Stimulated activated CD8-positive, alpha-beta memory T cell treated with anti-CD3 and anti-CD28 coated beads, Interleukin-15, amount 100 ng/mL, for 48 hours (primary cell): ENCODE measurements around the gene NUBP2.

Experiments used
- DNase-seq, 2 donors: peaks; one replicate each; pipeline ENCODE4 v3.0.0-alpha.2; 2020; ENCODE audit warnings: low read depth in 2 of 2

NUBP2 gene

DNA sequence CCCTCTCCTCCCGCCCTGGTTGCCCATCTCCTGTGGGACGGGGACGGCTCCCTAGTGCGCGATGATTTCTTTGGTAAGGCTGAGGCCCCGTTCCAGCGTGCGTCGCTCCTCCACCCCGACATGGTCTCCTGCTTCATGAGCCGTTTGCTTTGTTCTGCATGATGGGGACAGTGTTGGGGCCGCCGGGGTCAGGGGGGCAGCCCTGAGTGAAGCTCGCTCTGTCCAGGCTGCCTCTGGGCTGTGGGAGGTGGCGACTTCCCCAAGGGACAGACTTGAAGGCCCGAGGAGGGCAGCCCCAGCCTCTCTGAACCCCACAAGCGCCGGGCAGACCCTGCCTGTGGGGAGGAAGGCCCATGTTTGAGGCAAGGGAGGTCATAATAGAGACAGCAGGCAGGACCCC is 23.8 kb upstream of the NUBP2 start:
- DNase-seq: no peak

DNA sequence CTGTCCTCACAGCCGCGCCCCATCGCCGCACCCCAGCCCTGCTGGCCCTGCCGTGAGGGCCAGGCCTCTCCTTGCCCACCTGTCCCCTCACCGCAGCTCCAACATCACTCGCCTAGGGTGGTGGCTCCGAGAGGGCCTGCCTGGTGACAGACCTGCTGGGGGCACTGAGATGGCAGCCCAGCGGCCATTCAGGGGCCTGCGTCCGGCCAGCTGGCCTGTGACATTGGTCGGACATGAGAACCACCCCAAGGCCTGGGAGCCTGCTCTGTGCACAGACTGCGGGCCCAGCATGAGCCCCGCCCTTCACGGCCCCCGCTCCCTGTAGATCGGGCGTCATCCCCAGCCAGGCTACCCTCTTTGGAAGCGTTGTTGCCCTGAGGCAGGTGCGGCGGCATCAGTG is 23.2 kb upstream of the NUBP2 start:
- DNase-seq: no peak

DNA sequence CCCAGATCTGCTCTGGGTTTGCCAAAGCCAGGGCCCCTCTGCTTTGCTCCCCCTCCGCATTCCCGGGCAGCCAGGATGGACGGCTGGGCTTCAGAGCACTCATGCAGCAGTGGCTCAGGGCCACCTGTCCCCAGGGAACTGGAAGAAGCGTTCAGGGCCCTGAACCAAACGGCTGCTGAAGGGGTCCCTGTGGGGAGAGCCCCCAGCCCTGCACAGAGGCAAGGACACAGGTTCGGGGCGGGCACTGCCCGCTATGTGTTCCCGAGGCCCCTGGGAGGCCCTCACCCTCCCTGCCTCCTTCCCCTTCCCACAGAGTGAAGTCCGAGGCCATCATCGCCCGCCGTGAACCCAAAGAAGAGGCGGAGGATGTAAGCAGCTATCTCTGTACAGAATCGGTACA is 21.8 kb upstream of the NUBP2 start:
- DNase-seq: no peak

DNA sequence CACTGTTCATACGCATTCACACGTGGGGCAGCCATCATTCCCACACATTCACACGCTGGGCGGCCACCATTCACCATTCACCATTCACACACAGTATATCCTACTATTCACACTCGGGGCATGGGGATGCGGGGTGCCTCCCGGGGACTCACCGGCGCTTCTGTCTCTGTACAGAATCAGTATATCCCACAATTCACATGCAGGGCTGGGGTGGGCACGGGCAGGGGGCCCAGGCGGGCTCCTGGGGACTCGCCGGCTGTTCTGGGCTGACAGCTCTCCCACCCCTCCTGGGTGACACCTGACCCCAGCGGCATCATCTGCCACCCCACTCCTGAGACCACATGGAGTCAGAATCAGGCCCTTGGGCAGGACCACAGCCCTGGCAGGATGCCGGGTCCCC is 21.0 kb upstream of the NUBP2 start:
- no peak for DNase-seq

DNA sequence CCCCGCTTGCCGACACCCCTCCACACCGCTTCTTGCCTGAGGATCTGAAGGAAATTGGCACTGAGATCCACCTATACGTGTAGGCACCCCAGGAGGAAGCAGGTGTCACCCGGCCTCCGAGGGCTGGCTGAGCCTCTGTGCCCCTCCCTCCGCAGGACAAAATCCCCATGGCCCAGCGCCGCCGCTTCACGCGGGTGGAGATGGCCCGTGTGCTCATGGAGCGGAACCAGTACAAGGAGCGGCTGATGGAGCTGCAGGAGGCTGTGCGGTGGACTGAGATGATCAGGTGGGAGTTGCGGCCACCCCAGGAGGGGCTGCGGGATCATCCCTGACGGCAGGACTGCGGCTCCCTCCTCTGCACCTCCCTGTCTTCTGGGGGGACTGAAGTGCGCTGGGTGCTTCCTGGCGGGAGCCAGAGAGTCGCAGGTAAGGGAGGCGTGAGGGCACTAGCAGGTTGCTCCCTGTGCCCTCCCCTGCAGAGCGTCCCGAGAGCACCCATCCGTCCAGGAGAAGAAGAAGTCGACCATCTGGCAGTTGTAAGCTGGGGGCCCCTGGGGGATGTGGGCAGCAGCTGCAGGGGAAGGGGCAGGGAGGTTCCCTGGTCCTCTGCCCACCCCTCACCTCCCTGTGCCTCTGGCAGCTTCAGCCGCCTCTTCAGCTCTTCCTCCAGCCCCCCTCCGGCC is 20.4 kb upstream of the NUBP2 start:
- DNase-seq: no peak

DNA sequence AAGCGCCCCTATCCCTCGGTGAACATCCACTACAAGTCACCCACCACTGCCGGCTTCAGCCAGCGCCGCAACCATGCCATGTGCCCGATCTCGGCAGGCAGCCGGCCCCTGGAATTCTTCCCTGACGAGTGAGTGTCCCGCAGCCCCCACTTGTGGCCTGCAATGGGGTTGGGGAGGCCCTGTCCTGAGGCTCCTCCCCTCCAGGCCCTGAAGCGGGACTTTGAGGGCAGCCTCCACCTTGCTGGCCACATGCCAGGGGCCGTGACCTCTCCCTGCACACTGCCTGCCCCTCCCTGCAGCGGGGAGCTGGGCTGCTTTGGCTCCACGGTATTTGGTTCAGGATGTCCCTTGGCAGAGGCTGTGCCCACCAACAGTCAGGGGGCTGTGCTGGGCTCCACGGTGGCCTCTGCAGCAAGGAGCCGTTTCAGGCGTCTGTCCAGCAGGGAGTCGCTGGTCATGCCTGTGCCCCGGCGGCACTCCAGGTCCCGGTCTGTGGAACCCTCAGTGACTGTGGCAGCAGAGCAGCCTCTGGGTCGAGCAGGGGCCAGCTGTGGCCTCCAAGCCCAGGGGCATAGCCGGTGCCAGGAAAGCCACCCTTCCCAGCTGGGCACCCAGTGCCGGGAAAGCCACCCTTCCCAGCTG is 19.8 kb upstream of the NUBP2 start:
- no peak for DNase-seq

DNA sequence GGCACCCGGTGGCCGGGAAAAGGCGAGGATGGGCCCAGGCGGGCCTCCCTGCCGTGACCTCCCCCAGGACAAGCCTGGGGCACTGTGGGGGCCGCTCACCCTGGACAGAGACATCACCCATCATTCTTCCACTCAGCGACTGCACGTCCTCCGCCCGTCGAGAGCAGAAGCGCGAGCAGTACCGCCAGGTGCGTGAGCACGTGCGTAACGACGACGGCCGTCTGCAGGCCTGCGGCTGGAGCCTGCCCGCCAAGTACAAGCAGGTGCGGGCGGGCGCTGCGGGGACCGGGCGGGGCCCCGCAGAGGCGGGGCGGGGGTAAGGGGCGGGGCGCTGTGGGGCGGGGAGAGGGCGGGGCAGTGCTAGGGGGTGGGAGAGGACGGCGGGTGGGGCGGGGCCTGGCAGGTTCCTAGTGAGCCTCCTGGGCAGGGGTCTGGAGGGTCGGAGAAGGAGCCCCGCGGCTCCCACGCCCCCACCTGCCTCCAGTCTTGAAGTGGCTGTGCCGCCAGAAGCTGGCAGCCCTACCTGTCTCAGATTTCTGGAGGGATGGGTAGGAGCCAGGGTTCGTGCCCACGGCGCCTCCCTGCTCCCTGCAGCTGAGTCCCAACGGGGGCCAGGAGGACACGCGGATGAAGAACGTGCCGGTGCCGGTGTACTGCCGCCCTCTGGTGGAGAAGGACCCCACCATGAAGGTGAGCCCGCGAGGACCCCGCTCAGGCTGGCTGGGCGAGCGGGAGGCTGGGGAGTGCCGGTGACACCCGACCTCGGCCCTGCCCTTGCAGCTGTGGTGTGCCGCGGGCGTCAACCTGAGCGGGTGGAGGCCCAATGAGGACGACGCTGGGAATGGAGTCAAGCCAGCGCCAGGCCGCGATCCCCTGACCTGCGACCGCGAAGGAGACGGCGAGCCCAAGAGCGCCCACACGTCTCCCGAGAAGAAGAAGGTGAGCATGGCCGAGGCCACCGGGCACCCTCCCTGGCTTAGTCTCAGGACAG is 18.9 kb upstream of the NUBP2 start:
- no peak for DNase-seq

DNA sequence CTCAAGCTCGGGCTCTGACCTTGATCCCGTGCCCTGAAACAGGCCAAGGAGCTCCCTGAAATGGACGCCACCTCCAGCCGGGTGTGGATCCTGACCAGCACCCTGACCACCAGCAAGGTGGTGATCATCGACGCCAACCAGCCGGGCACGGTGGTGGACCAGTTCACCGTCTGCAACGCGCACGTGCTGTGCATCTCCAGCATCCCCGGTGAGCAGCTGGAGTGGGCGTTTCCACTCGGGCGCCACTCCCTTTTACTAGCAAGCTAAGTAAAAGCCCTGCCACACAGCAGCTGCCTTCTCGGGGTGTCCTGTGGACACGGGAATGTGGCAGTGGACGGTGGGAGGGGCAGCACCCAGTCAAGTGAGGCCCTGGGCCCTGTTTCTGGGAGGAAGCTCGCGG is 17.8 kb upstream of the NUBP2 start:
- DNase-seq: no peak

DNA sequence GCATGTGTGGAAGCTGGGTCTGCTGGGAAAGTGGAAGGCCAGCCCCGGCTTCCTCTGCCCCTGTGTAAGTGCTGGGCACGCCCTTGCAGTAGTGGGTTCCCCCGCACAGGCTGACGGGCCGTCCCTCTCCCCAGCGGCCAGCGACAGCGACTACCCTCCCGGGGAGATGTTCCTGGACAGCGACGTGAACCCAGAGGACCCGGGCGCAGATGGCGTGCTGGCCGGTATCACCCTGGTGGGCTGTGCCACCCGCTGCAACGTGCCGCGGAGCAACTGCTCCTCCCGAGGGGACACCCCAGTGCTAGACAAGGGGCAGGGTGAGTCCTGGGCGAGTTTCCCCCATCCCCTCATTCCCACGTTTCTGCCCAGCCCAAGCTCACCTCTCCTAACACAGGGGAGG is 16.9 kb upstream of the NUBP2 start:
- DNase-seq: no peak

DNA sequence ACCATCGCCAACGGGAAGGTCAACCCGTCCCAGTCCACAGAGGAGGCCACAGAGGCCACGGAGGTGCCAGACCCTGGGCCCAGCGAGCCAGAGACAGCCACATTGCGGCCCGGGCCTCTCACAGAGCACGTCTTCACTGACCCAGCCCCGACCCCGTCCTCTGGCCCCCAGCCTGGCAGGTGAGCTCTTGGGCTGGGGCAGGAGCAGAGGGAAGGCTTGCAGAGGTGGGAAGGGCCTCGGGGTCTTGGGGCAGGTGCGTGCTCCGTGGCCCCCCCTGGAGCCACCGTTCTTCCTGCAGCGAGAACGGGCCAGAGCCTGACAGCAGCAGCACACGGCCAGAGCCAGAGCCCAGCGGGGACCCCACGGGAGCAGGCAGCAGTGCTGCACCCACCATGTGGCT is 16.5 kb upstream of the NUBP2 start:
- no peak for DNase-seq

DNA sequence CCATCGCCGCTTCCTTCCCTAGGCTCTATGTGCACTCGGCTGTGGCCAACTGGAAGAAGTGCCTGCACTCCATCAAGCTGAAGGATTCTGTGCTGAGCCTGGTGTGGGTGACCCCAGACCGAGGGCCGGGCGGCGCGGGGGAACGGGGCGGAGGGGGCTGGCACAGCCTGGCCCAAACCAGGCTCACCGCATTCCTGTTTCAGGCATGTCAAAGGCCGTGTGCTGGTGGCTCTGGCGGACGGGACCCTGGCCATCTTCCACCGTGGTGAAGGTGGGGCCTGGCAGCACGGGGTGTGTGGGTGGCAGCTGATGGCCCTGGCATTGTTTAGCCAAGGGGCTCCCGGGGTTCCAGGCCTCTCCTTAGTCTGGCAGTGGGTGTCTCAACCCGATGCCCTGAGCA is 16.1 kb upstream of the NUBP2 start:
- DNase-seq: no peak

DNA sequence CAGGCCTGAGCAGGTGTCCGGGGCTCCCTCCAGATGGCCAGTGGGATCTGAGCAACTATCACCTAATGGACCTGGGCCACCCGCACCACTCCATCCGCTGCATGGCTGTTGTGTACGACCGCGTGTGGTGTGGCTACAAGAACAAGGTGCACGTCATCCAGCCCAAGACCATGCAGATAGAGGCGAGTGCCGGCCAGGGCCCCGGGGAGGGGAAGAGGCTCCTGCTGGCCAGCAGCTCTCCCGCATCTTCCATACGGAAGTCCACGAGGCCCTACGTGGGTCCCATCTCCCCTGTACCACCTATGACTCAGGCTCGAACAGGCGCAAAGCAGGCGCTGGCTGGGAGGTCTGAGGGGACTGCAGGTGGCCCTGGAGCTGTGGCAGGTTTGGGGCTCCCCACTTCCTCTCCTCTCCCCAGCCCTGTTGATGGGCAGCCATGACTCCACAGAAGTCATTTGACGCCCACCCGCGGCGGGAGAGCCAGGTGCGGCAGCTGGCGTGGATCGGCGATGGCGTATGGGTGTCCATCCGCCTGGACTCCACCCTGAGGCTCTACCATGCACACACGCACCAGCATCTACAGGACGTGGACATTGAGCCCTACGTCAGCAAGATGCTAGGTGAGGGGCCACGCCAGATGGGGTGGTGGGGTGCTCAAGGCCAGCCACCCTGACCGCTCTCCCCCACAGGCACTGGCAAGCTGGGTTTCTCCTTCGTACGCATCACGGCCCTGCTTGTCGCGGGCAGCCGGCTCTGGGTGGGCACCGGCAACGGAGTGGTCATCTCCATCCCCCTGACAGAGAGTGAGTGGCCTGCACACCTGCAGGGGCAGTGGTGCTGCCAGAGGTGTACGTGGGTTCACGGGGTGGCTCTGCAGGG is 15.4 kb upstream of the NUBP2 start:
- no peak for DNase-seq

DNA sequence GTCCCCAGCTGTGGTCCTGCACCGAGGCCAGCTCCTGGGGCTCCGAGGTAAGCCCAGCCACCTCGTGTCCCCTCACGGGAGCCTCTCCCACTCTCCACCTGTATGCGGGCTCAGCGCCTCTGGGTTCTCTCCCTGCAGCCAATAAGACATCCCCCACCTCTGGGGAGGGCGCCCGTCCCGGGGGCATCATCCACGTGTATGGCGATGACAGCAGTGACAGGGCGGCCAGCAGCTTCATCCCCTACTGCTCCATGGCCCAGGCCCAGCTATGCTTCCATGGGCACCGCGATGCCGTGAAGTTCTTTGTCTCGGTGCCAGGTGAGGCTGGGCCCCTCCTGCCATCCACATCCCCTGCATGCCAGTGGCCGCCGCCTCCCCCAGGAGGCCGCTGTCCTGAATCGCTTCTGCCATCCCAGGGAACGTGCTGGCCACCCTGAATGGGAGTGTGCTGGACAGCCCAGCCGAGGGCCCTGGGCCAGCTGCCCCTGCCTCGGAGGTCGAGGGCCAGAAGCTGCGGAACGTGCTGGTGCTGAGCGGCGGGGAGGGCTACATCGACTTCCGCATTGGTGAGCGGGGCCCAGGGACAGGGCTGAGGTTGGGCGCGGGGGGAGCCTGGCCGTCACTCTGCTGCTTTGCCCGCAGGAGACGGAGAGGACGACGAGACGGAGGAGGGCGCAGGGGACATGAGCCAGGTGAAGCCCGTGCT is 14.5 kb upstream of the NUBP2 start:
- DNase-seq: no peak

DNA sequence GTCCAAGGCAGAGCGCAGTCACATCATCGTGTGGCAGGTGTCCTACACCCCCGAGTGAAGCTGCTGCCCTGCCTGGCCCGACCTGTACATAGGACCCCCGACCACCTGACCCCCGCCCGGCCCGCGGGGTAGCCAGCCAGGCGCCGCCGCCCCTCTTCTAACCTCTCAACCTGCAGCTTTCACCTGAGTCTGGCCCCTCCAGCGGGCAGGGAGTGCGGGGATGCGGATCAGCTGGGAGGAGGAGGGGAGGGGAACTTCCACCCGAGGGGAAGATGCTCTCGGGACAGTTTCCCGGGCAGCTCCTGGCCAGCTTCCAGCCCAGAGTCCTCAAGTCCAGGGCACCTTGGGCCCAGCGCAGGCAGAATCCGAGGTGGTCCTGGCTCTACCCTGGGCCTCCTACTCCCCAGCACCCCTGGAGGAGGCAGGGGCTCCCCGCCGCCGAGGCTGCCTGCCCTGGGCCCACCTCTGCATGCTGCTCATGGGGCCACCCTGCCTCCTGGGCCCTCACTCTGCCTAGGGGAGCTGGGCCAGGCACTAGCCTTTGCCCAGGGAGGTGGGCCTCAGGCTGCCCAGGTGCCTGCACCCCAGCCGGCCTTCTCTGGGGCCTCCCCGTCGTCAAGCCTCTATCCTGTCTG is 13.9 kb upstream of the NUBP2 start:
- DNase-seq: no peak

DNA sequence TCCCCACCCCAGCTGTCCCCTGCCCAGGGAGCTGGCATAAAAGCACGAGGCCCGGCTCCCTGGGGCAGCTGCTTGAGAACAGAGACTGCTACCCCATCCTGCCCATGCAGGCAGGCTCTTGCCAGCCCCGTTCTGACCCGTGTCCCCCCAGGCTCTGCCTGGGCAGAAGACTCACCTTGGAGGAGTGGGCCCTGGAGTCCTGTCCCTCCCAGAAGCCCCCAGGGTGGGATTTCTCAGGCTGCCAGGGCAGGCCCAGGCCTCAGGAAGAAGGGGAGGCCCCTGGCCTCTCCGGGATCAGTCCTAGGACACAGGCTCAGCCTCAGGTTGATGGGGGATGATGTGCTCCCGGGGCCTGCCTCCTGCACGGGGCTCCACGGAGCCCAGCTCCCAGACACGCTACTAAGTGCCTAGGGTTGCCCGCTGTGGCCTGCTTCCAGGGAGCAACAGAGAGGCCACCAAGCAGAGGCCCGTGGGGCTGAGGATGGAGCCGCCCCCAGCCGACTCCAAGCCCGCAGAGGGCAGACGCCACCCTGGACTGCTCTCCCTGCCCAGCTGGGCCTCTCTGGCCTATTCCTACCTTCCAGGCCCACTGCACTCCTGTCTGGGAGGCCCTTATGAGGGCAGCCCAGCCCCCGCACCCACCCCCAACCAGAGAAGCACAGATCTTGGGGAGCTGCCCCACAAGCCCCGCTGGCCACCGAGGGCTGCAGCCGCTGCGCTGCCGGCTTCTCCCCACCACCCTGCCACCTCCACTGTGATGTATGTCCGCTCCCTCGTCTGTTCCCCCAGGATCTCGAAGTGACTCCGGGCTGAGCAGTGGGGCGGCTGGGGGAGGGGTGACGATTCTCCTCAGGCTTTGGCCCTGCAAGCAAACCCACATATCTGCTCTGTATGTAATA is 13.1 kb upstream of the NUBP2 start:
- no peak for DNase-seq

DNA sequence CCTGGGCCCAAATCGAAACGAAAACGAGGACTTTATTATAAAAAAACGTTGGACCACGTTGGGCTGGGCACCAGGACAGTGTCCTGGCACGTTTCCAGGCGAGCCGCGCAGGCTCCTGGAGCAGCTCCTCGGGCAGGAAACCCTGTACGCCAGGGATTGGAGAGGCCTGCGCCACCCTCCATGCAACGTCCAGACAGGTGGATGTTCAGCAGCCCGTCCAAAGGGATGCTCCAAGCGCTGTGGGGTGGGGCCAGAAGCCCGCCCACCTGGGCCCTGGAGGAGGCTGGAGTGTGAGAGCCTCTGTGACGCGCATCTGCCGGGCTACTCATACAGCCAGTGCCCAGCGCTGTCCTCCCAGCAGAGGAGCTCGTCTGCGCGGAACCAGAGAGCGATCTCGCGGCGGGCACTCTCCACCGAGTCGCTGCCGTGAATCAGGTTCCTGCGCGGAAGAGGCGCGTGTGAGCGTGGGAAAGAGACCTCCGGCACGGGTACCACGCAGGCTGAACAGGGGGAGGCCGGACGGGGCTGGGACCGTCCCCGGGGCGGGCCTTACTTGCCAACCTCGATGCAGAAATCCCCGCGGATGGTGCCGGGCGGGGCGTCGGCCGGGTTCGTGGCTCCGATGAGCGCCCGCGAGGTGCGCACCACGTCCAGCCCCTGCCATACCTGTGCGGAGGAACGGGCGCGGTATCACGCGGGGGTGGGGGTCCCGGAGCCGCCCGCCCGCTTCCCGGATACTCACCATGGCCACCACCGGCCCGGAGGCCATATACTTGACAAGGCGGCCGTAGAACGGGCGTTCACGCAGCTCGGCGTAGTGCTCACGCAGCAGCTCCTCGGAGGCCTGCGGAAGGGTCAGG is 12.2 kb upstream of the NUBP2 start:
- peak; percentile 17 to 61 for DNase-seq

DNA sequence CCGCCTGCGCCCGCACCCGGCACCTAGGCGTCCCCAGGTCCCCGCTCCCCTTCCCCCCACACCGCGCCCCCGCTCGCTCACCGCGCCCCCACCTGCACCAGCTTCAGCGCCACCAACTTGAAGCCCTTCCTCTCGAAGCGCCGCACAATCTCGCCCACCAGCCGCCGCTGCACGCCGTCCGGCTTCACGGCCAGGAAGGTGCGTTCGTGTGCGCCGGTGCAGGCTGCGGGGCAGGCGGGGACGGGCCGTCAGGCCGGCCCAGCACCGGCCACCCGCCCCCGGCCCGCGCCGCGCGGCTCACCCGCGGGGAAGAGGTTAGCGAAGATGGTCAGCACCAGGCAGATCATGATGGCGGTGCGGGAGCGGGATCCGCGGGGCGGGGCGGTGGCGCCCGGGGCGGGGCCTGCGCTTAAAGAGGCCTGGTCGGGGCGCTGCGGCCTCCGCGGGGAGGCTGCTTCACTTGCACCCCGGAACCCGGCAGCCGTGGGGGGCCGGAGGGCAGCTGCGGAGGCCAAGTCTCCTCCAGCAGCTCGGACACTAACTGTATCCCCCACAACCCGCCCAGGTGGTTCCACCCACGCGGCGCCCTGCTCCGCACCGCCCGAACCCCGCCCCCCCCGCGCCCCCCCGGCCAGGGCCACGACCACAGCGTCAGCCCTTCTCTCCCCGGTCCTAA is 11.4 kb upstream of the NUBP2 start, which contains the start of gene NME3:
Gene NME3 (minus strand): TSS at position 356 of the 676 bp plus-strand sequence. CDS start 9 bp downstream, at position 347.
- DNase-seq: peak; percentile 70 to 73

DNA sequence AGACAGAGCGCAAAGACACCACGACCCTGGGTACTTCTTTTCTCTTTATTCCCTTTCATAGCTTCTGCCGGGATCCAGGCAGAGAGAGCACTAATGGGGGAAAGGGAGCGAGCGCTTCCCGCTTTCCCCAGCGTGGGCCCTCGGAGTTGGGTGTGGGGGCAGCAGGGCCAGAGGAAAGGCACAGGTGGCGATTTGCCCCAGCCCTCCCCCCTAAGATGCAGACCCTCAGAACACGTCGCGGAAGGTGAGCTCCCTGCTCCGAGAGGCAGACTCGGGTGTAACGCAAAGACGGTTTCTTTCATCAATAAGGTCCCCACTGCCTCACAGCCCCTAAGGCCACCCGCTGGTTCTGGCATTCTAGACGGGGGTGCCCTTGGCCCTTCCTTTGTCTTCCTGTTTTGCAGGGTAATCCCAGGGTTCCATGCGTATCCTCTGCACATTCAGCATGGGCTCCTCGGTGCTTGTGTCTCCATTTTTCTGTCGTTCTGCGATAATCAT is 10.8 kb upstream of the NUBP2 start:
- DNase-seq: no peak
